ENCODE measurements around the gene LMF1. TPM values are rescaled to one million over a fixed set of nuclear protein-coding genes. Genes with fewer than 3 reads are reported as not detected.
A peak's percentile ranks its signal among the peaks of the same experiment; 100 is the strongest.

Gene LMF1
- total RNA-seq, 1 donor from 2014 or later, result 8.9 TPM

DNA sequence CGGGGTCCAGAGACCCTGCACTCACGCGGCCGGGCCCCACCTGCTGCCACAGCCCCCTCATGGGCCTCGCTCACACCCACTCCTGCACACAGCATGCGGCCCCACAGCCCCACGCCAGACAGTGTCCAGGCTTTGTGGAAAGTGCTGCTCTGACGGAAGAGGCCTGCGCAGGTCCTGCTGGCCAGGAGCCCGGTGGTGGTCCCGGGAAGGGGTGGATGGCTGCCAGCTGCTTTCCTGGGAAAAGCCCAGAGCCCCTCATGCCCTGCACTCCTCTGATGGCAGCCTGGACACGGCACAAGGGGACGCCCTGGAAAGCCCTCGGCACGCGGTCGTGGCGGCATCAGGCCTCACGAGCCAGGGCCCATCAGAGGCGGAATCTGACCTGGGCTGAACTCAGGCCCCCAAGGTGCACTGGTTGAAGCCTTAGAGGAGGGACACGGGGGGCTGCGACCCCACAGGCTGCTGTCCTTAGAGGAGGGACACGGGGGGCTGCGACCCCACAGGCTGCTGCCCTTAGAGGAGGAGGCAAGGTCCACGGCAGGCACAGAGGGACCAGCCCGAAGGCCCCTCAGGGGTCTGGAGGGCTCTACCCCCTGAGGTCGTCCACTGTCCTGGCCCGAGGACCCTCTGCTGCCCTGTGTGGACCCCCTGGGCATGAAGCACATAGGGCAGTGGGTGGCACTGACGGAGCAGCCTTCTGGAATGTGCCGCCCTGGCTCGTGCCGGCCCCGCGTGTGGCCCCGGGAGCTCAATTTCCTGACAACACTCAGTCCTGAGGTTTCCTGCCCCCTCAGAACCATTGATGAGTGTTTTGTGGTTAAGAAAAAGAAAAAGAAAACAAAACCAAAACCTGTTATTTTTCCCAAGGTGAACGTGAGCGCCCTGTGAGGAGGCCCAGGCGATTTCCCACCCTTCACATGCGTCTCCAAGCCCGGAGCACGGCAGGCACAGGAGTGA is 32.9 kb upstream of the LMF1 start:
- peak; percentile 36 to 44 for DNase-seq (ENCODE audit: low read depth in 2 of 2)

DNA sequence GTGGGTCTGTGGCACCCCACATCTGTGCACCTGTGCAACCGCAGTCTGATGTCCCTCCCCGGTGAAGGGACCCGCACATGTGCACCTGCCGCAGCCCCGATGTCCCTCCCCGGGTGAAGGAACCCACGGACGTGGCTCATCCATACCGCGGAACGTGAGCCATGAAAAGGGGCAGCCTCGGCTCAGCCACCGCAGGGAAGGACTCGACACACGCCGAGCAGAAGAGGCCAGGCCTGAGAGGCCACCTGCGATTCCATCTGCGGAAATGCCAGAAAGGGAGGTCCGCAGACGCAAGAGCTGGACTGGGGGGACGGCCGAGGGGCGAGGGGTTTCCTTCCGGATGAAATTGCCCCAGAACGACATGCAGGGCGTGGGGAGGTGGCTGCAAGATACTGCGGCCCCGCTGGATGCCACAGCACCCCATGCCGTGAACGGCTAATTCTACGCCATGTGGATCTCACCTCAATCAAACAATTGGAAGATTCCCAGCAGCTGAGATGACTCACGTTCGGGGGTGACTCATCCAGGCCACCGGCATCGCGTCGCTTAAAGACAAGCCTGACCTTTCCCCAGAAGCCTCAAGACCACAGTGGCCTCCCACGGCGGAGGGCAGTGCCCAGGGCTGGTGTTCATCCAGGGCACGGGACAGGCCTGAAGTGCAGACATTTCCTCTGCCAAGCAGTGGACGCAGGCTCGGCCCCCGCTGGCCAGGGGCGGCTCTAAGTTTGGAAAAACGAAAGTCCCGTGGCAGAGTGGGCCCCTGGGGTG is 31.8 kb upstream of the LMF1 start:
- peak; percentile 78 to 88 for DNase-seq (ENCODE audit: low read depth in 2 of 2)

DNA sequence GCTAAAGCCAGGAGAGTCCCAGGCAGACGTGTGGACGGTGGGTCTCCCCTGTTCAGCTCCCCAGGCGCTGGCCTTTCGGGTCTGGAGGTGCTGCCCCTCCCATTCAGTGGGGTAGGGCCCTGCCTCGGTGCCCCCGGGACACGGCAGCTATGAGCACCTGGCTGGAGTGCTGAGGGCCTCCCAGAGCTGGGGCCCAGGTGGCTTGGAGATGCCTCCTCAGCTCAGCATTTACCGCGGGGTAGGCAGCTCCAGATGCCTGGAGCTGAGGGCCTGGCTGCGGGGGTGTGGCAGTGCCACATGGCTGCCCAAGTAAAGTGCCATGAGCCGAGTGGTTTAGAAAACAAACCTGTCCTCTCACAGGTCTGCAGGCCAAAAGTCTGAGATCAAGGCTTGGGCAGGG is 30.3 kb upstream of the LMF1 start:
- no peak for DNase-seq (ENCODE audit: low read depth in 2 of 2)

DNA sequence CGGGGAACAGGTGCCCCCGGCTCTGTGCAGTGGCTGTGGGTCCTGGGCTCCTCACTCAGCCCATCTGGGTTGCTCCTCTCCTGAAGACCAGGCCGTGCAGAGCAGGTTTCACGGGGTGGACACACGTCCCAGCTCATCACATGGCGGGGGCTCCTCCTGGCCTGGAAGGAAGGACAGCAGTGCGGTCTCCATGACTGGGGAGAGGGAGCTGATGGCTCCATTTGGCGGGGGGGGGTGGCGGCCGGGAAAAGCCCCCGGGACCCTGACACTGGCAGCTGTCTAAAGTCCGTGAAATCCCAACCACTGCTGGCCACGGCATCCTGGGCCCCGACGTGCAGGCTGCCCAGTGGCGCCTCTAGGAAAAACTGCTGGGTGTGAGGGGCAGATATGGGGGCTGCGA is 29.8 kb upstream of the LMF1 start:
- no peak for DNase-seq (ENCODE audit: low read depth in 2 of 2)

DNA sequence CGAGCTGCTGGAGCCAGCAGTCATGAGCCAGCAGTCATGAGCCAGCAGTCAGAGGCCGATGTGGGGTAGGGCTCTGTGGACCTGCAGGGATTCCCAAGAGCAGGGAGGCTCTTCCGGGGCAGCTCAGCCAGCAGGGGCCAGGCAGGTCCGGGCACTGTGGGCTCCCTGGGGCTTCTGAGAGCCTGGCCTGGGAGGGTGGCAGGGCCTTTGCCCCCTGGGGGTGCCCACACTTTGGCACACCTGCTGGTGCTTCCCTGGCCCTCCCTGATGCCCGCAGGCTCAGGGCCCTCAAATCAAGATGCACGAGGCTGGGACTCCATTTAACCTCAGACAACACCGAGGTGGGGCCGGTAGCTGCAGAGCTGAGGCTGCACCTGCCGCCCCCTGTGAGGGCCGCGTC is 28.9 kb upstream of the LMF1 start:
- DNase-seq (ENCODE audit: low read depth in 2 of 2), result no peak

DNA sequence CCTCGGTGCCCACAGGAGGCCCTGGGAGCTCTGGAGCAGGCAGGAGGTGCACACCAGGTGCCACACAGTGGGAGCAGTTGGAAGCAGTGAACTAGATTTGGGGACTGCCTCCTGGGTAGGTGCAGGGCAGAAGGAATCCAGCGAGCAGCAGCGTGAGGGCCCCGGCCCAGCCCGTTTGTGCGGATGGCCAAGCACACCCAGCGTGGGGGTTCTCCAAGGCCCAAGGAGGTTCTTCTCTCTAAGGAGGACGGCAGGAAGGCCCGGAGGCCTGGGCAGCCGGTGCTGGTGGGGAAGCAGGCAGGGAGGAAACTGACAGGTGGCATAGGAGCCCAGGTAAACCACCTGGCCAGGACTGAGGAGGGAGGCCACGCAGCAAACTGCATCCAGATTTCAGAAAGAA is 27.8 kb upstream of the LMF1 start:
- DNase-seq (ENCODE audit: low read depth in 2 of 2), result no peak

DNA sequence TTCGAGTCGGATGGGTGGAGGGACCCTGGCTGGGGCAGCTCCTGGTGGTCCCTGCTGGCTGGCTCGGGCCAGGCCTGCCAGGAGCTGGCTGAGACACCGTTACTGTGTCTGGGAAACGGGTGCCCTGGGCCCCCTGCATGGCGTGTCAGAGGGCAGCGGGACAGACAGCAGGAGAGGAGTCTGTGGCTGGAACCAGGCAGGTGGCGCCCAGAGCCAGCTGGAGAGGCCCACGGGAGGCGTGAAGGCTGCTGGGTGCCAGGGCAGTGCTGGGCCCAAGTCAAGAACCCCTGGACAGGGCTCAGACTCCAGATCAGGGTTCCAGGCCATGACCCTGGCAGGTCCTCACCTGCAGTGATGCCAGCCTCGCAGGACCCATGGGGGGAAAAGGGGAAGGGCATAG is 27.4 kb upstream of the LMF1 start:
- no peak for DNase-seq (ENCODE audit: low read depth in 2 of 2)

DNA sequence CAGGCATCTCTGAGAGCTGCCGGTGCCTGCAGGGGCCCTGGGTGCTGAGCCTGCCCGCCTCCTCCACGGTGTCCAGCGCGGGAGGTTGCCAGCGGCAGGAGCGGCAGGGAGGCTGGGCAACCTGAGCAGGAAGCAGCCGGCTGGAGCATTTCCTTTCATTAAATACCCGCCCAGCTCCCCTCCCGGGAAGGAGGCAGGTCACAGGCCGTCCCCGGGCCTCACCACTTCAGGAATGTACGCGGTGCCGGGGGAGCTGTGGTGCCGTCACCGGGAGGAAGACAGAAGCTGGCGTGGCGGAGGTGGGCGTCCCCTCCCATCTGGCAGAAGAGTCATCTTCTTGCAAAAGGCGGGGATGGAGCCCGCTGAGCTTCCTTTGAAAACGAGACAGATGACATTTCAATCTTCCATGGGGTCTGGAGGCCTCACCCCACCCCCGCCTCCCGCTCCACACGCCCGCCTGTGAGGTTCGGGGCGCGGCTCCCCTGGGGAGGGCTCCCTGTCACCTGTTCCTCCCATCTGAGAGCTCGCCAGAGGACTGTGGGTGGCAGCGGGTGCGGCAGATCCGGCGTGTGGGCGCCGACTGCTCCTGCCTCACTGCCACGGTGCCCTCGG is 26.8 kb upstream of the LMF1 start:
- peak; percentile 52 to 67 for DNase-seq (ENCODE audit: low read depth in 2 of 2)

DNA sequence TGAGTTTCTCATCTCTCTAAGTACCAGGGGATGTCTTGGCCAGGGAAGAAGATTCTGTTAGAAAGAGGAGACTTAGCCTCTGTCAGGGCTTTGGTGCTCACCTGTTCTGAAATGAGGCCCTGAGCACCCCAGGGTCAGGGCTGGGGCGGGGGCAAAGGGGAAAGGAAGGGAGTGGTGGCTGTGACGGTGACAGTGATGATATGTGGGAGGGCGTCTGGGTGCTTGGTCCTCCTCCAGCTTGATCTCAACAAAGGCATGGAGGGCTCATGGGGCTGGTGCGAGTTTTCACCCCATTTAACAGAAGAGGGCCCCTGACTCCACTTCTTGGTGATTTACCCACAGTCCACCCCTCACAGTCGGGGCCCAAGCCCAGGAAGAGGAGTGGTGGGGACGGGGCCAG is 25.9 kb upstream of the LMF1 start:
- DNase-seq (ENCODE audit: low read depth in 2 of 2), result no peak

DNA sequence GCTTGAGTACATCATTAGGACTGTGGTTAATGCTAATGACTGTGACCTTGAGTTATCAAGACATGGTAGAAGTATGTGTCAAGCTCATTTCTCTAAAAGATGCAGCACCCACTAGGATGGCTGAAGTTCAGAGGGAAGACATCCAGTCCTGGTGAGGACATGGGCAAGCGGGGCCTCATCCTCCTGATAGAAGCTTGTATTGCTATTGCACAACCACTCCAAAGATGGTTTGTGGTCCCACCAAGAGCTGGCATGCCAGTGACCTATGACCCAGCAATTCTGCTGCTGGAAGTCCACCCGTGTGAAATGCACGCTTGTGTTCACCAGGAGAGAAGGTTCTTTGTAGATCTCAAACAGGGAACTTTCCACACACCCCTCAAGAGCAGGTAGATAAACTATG is 25.0 kb upstream of the LMF1 start:
- no peak for DNase-seq (ENCODE audit: low read depth in 2 of 2)

DNA sequence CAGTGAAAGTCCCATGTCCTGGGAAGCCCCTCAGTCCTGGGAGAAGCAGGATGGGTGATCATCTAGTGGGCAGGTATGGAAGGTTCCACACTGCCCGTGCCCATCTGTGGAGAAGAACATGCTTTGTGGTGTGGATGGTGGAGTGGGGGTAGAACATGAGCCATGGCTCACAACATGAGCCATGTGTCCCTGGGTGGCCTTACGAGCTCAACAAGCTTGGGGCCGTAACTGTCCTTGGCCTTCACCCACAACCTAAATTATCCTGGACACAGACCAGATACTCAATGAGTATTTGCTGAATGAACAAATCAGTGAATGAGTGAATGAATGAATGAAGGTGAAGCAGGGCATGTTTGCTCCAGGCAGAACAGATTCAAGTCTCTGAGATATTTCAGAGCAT is 24.3 kb upstream of the LMF1 start:
- peak in 1 of 2 donors; percentile 33 for DNase-seq (ENCODE audit: low read depth in 2 of 2)

DNA sequence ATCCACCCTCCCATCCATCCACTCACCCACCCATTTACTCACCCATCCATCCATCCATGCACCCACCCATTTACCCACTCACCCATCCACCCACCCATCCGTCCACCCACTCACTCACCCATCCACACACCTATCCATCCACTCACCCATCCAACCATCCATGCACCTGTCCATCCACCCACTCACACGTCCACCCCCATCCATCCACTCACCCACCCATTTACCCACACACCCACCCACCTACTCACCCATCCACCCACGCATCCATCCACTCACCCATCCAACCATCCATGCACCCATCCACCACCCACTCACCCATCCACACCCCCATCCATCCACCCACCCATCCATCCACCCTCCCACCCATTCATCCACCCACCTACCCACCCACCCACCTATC is 22.9 kb upstream of the LMF1 start:
- no peak for DNase-seq (ENCODE audit: low read depth in 2 of 2)

DNA sequence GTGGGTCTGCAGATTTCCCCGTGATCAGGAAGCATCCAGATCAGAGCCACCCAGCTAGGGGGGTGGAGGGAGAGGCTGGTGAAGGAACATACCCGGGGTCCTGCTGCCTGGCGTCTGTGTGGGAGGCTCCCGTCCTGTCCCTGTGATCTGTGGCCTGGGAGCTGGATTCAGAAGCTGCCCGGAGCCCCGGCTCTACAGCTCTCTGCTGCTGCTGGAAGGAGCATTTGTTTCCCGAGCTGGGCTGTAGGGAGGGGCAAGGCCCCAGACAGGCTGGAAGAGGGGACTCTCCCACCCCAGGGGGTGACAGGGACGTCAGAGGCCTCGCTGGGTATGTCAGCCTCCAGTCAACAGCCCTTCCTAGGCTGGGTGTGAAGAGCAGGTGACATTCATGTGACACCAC is 21.0 kb upstream of the LMF1 start:
- no peak for DNase-seq (ENCODE audit: low read depth in 2 of 2)

DNA sequence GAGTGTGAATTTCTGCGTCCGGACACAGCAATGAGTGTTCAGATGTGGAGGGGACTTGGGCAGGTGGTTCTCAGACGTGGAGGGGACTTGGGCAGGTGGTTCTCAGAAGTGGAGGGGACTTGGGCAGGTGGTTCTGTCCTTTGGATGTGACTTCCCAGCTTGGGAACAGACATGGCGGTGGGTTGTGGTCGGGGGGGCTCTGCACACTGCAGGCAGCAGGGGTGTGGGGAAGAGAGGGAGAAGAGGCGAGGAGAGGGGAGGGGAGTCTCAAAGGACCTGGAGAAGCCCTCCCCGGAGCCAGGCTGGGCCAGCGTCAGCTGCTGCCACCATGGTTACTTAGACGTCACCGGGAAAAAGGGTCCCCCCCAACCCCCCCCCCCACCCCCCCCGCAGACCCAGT is 20.6 kb upstream of the LMF1 start:
- no peak for DNase-seq (ENCODE audit: low read depth in 2 of 2)

DNA sequence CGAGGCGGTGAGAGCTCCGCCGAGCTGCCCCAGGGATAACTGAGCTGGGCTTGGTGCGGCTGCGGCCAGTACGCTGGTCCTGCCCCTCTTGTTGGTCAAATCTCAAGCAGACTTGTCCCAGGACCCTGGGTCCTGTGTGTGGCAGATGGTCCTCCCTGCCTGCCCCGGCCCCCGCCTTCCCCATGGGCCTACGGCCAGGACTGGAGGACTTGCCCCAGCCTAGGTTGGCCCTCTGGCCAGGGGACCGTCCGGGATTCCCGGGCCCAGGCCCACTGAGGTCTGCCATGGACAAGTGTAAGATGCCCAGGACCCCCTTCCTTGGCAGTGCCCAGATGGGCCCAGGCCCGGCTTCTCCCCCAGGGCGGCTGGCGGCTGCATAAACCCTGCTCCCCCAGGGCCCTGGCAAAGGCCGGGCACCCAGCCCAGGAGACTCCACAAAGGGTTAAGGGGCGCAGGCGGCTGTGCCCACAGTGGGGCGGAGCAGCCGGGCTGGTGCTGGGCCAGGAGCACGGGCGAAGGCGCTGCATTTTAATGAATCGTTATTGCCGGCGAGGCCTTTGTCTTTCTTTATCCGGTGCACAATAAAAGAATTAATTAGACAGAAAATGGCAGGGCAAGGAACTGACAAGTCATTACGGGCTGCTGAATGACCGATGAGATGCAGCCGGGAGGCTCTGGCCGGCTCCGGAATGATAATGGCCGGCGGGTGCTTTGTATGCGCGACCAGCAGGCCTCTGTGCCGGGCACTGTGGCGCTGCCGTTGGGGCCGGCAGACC is 19.9 kb upstream of the LMF1 start:
- DNase-seq (ENCODE audit: low read depth in 2 of 2), result no peak

DNA sequence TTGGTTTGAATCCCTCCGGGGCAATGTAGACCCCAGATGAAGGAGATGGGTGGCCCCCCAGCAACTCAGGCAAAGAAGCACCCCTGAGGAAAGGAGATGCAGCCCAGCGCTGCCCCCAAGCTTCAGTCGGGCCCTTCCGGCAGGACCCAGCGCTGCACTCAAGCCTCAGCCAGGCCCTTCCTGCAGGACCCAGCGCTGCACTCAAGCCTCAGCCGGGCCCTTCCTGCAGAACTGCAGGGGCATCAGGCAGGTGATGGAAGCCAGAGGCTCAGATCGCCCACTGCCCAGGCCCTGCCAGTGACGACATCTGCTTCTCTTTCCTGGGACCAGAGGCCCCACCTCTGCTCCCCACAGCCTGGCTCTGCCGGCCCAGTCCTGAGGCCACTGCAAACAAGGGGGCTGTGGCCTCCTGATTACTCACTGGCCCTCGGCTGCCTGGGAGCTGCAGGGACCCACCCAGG is 18.6 kb upstream of the LMF1 start:
- DNase-seq (ENCODE audit: low read depth in 2 of 2), result no peak

DNA sequence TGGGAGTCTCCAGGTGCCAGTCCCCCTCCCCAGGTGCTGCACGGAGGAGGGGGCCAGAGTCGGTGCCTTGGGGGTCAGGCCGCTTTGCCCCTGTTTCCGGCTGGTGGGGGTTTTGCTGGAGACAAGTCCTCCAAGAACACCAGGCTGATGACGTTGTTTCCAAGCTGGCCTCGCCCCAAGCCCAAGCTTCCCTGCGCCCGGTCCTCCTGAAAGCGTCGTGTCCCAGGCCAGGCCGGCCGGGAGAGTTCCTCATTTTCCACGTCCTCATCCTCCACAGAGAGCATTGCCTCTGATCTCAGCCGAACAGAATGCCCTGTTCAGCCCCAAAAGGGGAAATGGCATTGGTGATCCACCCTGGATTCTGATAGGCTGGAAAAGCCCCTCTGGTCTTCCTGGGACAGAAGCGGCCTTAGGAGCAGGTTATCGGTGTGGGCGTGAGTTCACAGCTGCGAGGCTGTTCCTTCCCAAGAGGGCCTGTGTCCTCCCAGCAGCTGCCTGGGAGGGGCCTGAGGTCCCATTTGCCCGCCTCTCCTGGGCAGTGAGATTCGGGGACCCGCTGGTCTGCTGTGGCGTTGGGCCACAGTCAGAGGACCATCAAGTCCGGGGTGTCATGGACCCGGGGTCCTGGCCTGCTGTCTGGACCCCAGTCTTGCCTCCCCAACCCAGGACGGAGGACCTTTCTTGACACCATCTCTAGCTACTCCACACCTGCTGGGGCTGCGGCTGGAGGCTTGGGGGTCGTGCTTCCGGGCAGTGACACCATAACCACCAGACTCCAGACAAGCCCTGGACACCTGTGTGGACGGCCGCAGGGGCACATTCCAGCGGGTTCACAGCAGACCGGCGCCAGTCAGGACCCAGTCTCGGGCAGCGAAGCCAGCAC is 17.9 kb upstream of the LMF1 start:
- DNase-seq (ENCODE audit: low read depth in 2 of 2), result no peak

DNA sequence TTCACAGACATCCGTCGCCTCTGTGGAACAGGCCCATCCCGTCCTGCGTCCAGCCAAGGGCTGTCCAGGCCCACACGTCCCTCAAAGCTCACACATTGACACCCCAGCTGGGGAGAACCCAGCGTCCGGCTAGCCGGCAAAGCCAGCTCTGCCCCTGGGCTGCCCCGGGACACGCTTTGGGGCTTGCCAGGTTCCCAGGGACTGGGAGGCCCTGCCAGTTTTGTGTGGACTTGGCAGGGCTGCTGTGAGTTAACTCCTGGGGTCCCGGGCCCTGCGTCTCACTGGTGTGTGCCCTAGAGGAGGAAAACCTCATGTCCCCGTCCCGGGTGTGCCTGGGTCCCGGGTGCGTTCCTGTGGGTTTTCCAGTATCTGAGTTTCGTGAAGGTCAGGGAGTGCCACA is 17.1 kb upstream of the LMF1 start:
- no peak for DNase-seq (ENCODE audit: low read depth in 2 of 2)

DNA sequence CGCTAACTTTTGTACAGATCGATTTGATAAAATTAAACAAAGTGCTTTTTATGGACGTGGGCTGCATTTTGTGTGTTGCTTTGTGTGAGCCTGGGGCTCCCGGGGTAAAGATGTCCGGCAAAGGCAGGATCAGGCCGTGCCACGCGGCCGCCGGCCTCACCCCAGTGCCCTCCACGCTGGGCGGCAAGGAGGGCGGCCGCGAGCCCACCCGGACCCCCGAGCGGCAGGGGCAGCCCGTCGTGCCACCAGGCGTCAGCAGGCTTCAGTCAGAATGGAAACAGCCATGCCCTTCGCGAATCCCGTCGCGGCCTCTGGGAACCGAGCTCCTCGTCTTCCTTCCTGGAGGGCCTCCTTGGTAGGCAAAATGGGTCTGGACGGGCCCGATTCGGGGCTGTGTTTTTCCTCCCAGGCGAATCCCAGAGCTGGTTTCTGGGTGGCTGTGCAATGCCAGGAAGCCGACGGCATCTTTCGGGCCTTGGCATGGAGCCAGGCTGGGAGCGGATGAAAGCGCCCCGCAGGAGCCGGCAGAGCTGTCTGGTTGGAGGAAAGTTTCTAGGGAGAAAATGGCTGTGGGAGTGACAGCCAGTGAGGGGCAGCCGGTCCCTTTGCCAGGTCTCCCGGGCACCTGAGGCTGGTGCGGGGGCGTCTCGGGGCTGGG is 16.3 kb upstream of the LMF1 start:
- no peak for DNase-seq (ENCODE audit: low read depth in 2 of 2)

DNA sequence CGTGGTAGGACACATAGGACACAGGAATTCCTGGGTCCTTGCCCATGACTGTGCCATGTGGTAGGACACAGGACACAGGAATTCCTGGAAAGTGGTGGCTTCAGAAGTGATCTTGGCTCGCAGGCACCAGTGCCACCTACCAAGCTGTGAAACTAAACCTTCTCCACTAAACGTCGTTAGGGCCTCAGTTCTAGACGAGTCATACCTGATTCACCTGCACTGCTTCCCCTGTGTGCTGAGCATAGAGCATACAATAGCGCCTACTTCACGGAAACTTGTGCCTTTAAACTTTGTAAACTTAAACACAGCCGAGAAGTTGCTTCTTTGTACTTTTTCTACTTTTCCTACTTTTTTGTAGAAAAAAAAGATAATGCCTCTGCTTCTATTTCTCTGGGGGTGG is 15.6 kb upstream of the LMF1 start:
- no peak for DNase-seq (ENCODE audit: low read depth in 2 of 2)
